GM19025 (cell line): Measurements from ENCODE around the gene ITPRID2.
A peak's percentile ranks its signal among the peaks of the same experiment; 100 is the strongest.

Source experiments
- ATAC-seq: cut with Tn5 transposase; IDR thresholded peaks from one replicate; pipeline ENCODE4 v1.9.1; 2021; ENCODE audit warnings: mild to moderate bottlenecking, low read depth, moderate library complexity; ENCODE audit not compliant: unreplicated experiment

ITPRID2 gene

GRCh38 chr2:181879295-181879694 lies 12.2 kb upstream of the ITPRID2 start:
- no peak for ATAC-seq

- ATAC-seq = no peak
Observed at GRCh38 chr2:181882246-181883020, 9.1 kb upstream of the ITPRID2 start.

DNA sequence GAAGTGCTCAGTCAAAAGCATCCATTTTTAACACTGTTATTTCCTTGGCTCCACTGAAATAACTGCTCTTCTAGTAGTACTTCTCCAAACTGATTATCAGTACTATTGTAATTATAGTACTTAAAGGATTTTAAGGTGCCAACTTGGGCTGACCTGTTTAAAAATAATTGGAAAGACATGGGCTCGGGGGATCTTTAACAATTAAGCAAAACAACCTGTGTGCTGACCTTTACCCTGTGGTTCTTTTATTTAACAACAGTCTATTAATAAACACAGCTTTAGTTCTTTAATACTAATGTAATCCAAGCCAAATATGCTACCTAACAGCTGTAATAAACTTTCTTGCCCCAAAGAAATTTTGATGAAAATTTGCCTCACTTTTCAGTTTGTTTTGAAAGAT lies 6.9 kb upstream of the ITPRID2 start:
- ATAC-seq = no peak

DNA sequence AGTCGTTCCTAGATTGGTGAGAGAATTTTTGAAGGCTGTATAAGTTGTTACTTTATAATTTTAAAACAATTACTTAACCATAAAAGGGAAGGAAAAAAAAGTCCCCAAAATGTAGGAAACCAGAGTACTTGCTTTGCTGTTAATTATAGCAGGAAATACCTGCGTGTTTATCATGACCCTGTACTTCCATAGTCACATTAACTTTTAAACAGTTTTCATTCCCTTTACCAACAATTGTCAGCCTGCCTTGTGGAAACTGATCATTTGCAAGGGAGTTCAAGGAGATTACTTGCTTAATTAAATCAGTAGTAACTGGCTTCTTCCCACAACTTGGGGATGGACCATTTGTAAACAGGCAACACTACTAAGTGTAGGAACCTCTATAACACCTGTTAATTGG lies 6.4 kb upstream of the ITPRID2 start:
- ATAC-seq = no peak

GRCh38 chr2:181886192-181886591 lies 5.3 kb upstream of the ITPRID2 start:
- ATAC-seq = no peak

DNA sequence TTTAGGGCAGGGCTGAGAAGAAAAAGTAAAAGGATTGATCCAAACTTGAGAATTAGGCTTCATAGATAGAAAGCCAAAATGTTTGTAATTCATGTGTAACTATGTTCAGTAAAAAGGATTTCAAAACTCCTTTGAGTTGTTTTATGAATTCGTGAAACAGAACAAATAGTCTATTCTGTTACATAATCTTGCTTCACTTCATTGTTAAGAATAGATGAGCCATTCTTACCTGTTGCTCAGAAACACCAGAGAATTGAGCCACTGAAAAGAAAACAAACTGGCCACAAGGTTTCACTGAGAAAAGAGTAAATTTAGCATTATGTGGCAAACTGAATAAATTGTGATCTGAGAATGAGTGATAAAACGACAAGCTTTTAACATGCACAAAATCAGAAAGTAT lies 4.5 kb upstream of the ITPRID2 start:
- ATAC-seq = no peak

DNA sequence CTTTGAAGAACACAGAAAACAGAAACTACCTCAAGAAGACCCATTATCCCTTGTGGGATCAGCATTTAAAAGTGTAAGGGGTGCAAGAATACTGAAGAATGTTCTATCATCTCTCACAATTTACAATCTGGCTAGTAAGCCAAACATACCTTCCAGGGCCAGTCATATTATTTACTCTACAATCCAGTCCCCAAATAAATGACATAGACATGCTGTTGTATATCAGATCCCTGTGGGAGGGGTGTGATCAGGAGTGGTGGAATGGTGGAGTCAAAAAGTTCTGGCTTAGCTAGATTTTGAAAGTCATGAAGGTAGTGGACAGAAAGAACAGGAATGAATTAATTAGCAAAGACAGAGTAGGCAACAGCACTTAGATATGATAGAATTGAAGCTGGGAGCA lies 1.8 kb upstream of the ITPRID2 start:
- no peak for ATAC-seq

- no peak for ATAC-seq
Observed at GRCh38 chr2:181890271-181890670, 1.3 kb upstream of the ITPRID2 start.

- peak; percentile 33 for ATAC-seq
Observed at GRCh38 chr2:181891966-181892798, 652 bp downstream of the ITPRID2 start.

DNA sequence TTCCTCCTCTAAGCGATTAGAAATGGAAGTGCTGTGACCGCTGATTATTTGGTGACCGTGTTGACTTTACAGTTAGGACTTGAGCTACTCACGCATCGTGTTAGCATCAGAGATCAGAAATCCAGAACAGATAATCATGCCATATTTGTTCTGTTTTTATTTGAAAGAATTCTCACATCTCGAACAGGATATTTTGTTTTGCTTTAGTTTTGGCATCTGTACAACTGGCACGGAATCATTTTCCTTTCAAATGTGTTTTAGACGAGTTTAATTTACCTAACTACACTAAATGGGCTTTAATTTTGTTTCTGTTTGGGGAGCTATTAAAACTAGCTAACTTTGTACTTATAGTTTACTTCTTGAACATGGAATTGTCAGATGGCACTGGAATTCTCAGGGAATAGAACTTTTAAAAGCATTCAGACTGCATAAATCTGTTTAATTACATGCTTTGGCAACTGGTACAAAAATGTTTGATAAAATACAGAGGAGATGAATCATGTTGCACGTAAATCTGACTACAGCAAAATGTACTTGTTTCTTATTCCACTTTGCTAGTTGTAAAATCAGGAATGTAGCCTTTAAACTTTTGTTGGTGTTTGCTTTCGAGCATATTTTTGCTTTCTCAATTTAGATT lies 1.4 kb downstream of the ITPRID2 start:
- ATAC-seq = no peak

DNA sequence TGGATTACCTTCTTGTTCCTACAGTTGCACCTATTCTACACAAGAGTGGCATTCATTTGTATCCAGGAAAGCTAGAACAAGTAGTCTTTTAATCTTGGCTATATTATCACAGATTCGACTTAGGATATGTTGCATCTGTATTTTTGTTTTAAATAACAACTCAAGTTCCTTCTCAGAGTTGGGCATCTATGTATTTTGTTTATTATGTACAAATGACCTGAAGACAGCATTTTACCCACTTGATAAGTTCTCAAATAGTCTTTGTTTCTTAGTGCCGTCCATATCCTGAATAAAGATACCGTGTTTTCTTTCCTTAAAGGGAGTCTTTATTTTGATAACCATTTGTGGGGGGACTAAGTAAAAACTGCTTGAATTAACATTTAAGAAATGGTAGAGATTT lies 2.9 kb downstream of the ITPRID2 start:
- no peak for ATAC-seq

DNA sequence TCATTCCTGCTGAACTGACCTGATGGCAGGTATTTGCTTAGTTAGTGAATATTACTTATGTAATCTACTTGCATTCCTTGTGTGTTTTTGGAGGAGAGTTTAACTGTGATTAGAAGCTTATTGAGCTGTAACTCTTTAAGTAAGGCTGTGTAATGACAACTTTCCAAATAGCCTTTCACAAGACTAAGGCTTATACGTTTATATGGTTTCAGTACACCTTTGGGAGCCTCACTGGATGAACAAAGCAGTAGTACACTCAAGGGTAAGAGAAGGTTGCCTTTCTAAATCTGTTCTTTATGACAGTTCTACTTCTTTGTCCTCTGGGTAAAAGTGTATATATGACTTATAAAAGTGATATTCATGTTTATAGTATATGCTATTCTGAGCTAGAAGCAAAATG lies 4.3 kb downstream of the ITPRID2 start:
- no peak for ATAC-seq

DNA sequence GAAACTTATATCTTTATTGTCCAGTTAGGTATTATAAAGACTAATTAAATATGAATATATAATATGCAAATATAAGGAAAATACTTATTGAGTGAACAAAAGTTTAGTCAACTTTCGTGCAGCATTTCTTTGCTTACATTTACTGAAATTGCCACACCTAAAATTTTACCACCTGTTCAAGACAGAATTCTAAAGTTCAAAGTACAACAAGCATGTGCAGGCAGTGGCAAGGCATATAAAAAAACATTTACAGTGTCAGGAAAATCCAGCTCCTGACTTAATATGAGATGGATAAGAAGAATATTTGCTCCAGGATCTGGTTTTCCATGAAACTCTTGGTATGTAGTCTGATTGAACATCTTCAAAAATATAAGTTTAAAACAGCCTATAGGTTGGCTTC lies 4.8 kb downstream of the ITPRID2 start:
- ATAC-seq = no peak

- no peak for ATAC-seq
Observed at GRCh38 chr2:181900007-181900651, 8.6 kb downstream of the ITPRID2 start.

GRCh38 chr2:181902625-181903024 lies 11.1 kb downstream of the ITPRID2 start:
- ATAC-seq = no peak

- ATAC-seq = no peak
Observed at GRCh38 chr2:181904022-181904632, 12.6 kb downstream of the ITPRID2 start.

DNA sequence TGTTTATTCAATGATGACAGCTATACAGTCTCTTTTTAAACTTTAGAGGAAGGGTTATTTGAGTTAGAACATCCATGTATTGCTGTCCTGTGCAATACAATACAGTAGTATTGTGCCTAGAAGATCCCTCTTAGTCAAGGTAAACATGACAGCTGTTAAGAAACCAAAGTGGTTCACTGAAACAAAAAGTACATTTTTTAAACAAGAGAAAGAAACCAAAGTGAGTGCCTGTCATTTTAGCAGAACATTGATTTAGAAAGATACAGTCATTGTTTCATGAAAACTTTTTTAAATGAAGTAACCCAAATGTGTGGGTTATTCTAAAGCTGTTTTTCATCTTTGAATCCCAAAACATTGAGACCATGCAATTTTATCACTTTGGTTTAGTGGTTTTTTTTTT lies 15.5 kb downstream of the ITPRID2 start:
- ATAC-seq = peak; percentile 60

DNA sequence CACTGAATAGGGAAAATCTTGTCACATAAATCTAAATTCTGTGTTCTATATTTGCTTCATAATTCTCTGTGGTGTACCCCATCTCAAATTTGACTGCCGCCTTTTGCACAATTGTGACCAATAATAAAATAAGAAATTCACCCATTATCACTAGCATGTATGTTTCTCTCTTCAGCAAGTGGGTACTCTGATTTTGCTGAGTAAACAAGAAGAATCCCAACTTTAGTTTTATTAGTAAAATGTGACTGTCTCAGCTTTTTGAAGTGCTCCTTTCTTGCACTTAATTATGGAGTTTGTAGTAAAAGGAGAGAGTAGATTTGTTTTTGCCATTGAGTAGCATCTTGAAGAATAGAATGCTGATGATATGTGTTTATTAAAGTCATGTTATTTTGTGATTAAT lies 16.1 kb downstream of the ITPRID2 start:
- ATAC-seq = no peak

DNA sequence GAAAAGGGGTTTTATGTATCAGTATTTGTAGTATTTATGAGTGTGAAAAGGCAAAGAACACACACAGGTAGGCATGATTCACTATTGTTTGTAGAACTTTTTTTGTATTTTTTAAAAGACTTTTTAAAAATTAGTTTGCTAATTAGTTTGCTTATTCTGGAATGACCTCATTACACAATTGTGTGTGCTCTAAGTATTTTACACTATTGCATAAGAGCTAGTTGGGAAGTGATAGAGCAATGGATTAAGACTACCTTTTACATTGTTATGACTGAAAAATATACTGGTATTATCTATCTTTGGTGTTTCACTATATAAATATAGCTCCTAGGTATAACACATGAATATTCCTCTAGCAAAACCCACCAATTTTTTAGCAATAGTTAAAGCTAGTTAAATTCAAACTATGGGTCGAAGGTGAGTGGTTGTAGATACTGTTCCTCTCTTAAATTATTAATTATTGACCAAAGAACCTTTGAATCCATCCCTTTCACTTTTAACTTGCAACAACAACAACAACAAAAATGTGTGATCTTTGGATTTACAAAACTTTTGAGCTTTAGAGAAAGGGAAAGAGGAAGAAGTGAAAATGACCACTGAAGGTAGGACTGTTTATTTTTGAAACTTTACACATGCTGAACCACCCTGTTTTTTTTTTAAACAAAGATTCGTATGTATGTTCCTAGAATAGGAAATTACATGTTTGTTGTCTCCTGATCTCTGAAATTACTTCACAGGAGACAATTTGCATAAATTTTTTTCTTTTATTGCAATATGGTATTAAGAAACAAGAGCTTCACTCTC lies 18.7 kb downstream of the ITPRID2 start:
- ATAC-seq = no peak

DNA sequence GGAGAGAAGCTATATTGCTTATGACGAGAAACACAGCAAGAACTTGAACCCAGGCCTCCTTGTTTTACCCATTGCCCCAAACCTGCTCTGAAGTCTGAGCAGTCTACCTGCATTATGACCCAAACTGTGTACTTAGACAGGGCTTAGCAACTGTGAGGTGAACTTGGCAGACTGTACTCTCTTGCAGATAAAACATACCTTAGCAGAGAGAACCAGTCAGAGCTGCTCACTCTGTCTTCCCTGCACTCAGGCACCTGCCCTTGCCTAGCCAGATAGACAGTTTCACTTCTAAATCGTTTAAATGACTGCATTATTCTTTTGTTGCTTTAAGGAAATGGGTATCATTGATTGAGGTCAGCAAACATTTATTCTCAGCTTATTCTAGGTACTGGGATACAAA lies 20.3 kb downstream of the ITPRID2 start:
- no peak for ATAC-seq
